GM10248 (cell line): ENCODE data around the gene GABPB1.

ENCODE experiments used
- CTCF ChIA-PET: fragments of 300-600 bp; sonication (Branson Sonifier 250); formaldehyde crosslinking; extraction: SDS; loops from one replicate; lab custom pipeline; 2021; ENCODE audit warnings: antibody characterized with exemption; lab: Yijun Ruan, JAX
- POLR2A ChIA-PET: fragments of 350-650 bp; sonication (Branson Sonifier 250); formaldehyde crosslinking; extraction: SDS; loops from one replicate; lab custom pipeline; 2020; ENCODE audit warnings: antibody characterized with exemption; lab: Yijun Ruan, JAX
- DNase-seq: peaks from one replicate; pipeline ENCODE4 v3.0.0; 2012; ENCODE audit errors: extremely low spot score
- CTCF ChIP-seq: IDR thresholded peaks from 2 replicates; pipeline ENCODE4 v1.5.1; 2012; ENCODE audit warnings: mild to moderate bottlenecking, low read depth; ENCODE audit errors: extremely low read depth, missing control alignments, control extremely low read depth

GABPB1 gene

GRCh38 chr15:50355980-50356379, 982 bp upstream of the GABPB1 start:
- DNase-seq, result no peak
- ChIA-PET POLR2A (interaction anchor here (1.1 kb wide), 1 partner anchor 330 kb away, joined by 3 read pairs; no protein-coding TSS in a partner anchor), CTCF (interaction anchor here (0.6 to 1.3 kb wide), 3 partner anchors 22 to 40 kb away, joined by 3 to 4 read pairs (median 3); no protein-coding TSS in a partner anchor)
- TF ChIP-seq CTCF, result no peak

- CTCF ChIA-PET, result interaction anchor here (1.0 to 1.3 kb wide), 2 partner anchors 22 to 39 kb away, joined by 3 to 4 read pairs; no protein-coding TSS in a partner anchor
- DNase-seq, result no peak
- TF ChIP-seq CTCF, result no peak
- POLR2A ChIA-PET, result interaction anchor here (1.1 kb wide), 1 partner anchor 330 kb away, joined by 3 read pairs; no protein-coding TSS in a partner anchor
Observed at GRCh38 chr15:50355619-50355905, 564 bp upstream of the GABPB1 start.

GRCh38 chr15:50353975-50354837, 792 bp downstream of the GABPB1 start:
- peak; percentile 34 for DNase-seq
- POLR2A ChIA-PET, result interaction anchor here (0.5 to 0.9 kb wide), 3 partner anchors 19 to 559 kb away, joined by 3 to 5 read pairs (median 3); partner anchors contain the start of gene USP8
- TF ChIP-seq CTCF, result no peak
- CTCF ChIA-PET, result interaction anchor here (1.3 kb wide), 1 partner anchor 24 kb away, joined by 3 read pairs; no protein-coding TSS in a partner anchor

GRCh38 chr15:50353251-50353974, 1.6 kb downstream of the GABPB1 start:
- no peak for TF ChIP-seq CTCF
- no peak for DNase-seq
- ChIA-PET CTCF (no interaction called here), POLR2A (interaction anchor here (0.5 kb wide), 1 partner anchor 20 kb away, joined by 3 read pairs; no protein-coding TSS in a partner anchor)

GRCh38 chr15:50350621-50351020, 4.4 kb downstream of the GABPB1 start:
- CTCF ChIA-PET, result interaction anchor here (0.7 to 3.1 kb wide), 6 partner anchors 8 to 35 kb away, joined by 3 to 16 read pairs (median 4); no protein-coding TSS in a partner anchor

More at GRCh38 chr15:50350621-50351020, 4.4 kb downstream of the GABPB1 start:
- no peak for DNase-seq
- POLR2A ChIA-PET, result no interaction called here
- no peak for TF ChIP-seq CTCF
